Measurements from ENCODE around the gene CPT1B.

DNA sequence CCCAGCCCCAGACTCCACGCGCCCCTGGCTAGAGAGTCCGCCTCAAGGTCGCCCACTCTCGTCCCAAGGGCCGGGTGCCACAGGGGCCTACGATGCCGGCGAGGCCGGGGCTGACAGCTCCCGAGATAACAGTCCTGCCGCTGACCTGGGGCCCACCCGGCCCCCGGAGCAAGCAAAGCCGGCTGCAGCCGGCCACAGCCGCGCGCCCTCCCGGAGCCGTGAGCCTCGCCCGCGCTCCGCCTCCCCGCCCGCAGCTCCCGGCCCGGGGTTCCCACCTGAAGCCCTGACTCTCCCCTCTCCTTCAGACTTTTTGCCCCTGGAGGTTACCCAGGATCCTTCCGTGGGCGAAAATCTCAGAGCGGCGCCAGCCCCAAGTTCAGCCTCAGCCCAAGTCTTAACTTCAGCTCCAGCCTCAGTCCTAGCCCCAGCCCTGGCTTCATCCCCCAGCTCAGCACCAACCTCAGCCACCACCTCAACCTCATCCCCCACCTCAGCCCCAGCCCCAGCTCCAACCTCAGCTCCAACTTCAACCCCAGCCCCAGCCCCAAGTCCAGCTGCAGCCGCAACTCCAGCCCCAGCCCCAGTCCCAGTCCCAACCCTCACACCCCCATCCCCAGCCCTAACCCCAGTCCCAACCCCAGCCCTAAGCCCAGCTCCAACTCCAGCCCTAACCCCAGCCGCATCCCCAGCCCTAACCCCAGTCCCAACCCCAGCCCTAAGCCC, 30.8 kb downstream of the CPT1B start:
- no peak for TF ChIP-seq POLR2A (IDR thresholded peaks at IDR 0.05)
- TF ChIP-seq, protein P1, sequence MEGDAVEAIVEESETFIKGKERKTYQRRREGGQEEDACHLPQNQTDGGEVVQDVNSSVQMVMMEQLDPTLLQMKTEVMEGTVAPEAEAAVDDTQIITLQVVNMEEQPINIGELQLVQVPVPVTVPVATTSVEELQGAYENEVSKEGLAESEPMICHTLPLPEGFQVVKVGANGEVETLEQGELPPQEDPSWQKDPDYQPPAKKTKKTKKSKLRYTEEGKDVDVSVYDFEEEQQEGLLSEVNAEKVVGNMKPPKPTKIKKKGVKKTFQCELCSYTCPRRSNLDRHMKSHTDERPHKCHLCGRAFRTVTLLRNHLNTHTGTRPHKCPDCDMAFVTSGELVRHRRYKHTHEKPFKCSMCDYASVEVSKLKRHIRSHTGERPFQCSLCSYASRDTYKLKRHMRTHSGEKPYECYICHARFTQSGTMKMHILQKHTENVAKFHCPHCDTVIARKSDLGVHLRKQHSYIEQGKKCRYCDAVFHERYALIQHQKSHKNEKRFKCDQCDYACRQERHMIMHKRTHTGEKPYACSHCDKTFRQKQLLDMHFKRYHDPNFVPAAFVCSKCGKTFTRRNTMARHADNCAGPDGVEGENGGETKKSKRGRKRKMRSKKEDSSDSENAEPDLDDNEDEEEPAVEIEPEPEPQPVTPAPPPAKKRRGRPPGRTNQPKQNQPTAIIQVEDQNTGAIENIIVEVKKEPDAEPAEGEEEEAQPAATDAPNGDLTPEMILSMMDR (IDR thresholded peaks at IDR 0.05) = no peak

All from esophagus squamous epithelium (tissue), 4 donors.